OCI-LY7 (cell line): ENCODE results near the gene RIMS1. TPM values are rescaled to one million over a fixed set of nuclear protein-coding genes. Genes with fewer than 3 reads are reported as not detected.

ENCODE experiments used
- BruUV-seq: library from RNA; stranded (reverse); fragments of 400-500 nt; replicated peaks from 2 replicates; lab custom pipeline; 2021; lab: Mats Ljungman, UMichigan
- CTCF ChIA-PET: fragments of 300-600 bp; sonication (Branson Sonifier 250); formaldehyde crosslinking; loops from one replicate; lab custom pipeline; 2022; ENCODE audit warnings: antibody characterized with exemption; ENCODE audit not compliant: unreplicated experiment; lab: Charles Lee
- POLR2A ChIA-PET: fragments of 300-600 bp; sonication (Branson Sonifier 250); formaldehyde crosslinking; loops from one replicate; lab custom pipeline; 2022; ENCODE audit warnings: antibody characterized with exemption; lab: Charles Lee
- DNase-seq: peaks from one replicate; pipeline ENCODE4 v3.0.0-alpha.2; 2015; ENCODE audit warnings: low spot score
- H2AFZ ChIP-seq: fragments of 200-600 bp; sonication (generic), shearing (Covaris generic); 2 replicates; pipeline ENCODE4 v1.6.1; 2014; ENCODE audit warnings: mild to moderate bottlenecking, antibody characterized with exemption, low read length, moderate library complexity
- H3K27ac ChIP-seq: fragments of 200-600 bp; sonication (generic); 2 replicates; pipeline ENCODE4 v1.5.1; 2014; ENCODE audit warnings: mixed run types, low read depth, mild to moderate bottlenecking, moderate library complexity, low read length, inconsistent platforms; ENCODE audit not compliant: poor library complexity, severe bottlenecking
- H3K36me3 ChIP-seq: fragments of 200-600 bp; sonication (generic); 2 replicates; pipeline ENCODE4 v1.6.1; 2014; ENCODE audit warnings: mild to moderate bottlenecking, antibody characterized with exemption, low read length, moderate library complexity, mixed read lengths; ENCODE audit not compliant: insufficient read depth
- H3K4me1 ChIP-seq: fragments of 200-600 bp; sonication (generic); 2 replicates; pipeline ENCODE4 v1.5.1; 2014; ENCODE audit warnings: mild to moderate bottlenecking, low read length; ENCODE audit not compliant: insufficient read depth, poor library complexity, severe bottlenecking
- H3K4me2 ChIP-seq: fragments of 200-600 bp; sonication (generic); 2 replicates; pipeline ENCODE4 v1.6.1; 2014; ENCODE audit warnings: mild to moderate bottlenecking, low read length
- H3K4me3 ChIP-seq: fragments of 200-600 bp; sonication (generic); 2 replicates; pipeline ENCODE4 v1.5.1; 2014; ENCODE audit warnings: mild to moderate bottlenecking, low read depth, low read length; ENCODE audit not compliant: poor library complexity, severe bottlenecking
- H3K79me2 ChIP-seq: fragments of 200-600 bp; sonication (generic); 2 replicates; pipeline ENCODE4 v1.6.1; 2016; ENCODE audit warnings: low read depth, mild to moderate bottlenecking, low read length, moderate library complexity, mixed read lengths; ENCODE audit not compliant: insufficient read depth
- H3K9me2 ChIP-seq: fragments of 200-600 bp; sonication (generic); 2 replicates; pipeline ENCODE4 v1.6.1; 2016; ENCODE audit warnings: mild to moderate bottlenecking, low read length, mixed read lengths; ENCODE audit not compliant: insufficient read depth
- H3K9me3 ChIP-seq: fragments of 200-600 bp; sonication (generic); 2 replicates; pipeline ENCODE4 v1.6.1; 2014; ENCODE audit warnings: mild to moderate bottlenecking, mixed run types, low read length, mixed read lengths
- H4K20me1 ChIP-seq: fragments of 200-600 bp; sonication (generic); 2 replicates; pipeline ENCODE4 v1.6.1; 2014; ENCODE audit warnings: mild to moderate bottlenecking, antibody characterized with exemption, low read length, moderate library complexity, mixed read lengths; ENCODE audit not compliant: insufficient read depth
- CTCF ChIP-seq: fragments of 200-600 bp; sonication (generic); conservative IDR thresholded peaks from 2 replicates; pipeline ENCODE4 v1.5.1; 2014; ENCODE audit warnings: mild to moderate bottlenecking, antibody characterized with exemption, low read length, moderate library complexity, mixed read lengths
- EZH2phosphoT487 ChIP-seq: fragments of 200-600 bp; sonication (generic); IDR thresholded peaks from 2 replicates; pipeline ENCODE4 v1.6.1; 2018; ENCODE audit warnings: low read depth, borderline replicate concordance, mild to moderate bottlenecking, mixed run types, antibody characterized with exemption, low read length, moderate library complexity, mixed read lengths
- intact Hi-C: fragments of 100-400 bp; cut with micrococcal nuclease; formaldehyde crosslinking; loops from one replicate; pipeline ENCODE4 v1.10.0; 2022; ENCODE audit not compliant: unreplicated experiment
- total RNA-seq, 2 experiments: library from RNA; depleted of rRNA in 1 of 2; stranded (reverse); fragments of >200 nt in 1 of 2; shearing (Covaris generic) in 1 of 2; gene quantifications; 2 replicates each; pipeline ENCODE4 v1.2.3, GENCODE V29; 2014 to 2022

The RIMS1 gene
- total RNA-seq, 2 experiments from 2014 or later, result not detected

- Histone ChIP-seq H4K20me1 (no peaks in the 10 kb centered on the region), H3K4me3 (no peak overlapping the region), H3K27ac (no peak overlapping the region), H3K9me3 (no peaks in the 10 kb centered on the region), H3K4me1 (peaks cover 6% of the 10 kb centered on the region), H2AFZ (no peak overlapping the region), H3K4me2 (no peak overlapping the region), H3K36me3 (no peaks in the 10 kb centered on the region), H3K79me2 (no peaks in the 10 kb centered on the region), H3K9me2 (no peaks in the 10 kb centered on the region)
- no peak for DNase-seq
- intact Hi-C loops, result loop anchor here (10.0 kb wide), 1 partner anchor 174 kb away; no protein-coding TSS in a partner anchor
- no peak for TF ChIP-seq EZH2phosphoT487
- no peak for TF ChIP-seq CTCF
- no TSS peak for BruUV-seq
- CTCF ChIA-PET, result no interaction called here
- POLR2A ChIA-PET, result interaction anchor here (0.6 to 1.8 kb wide), 4 partner anchors 12 to 1177 kb away, joined by 3 to 5 read pairs (median 5); no protein-coding TSS in a partner anchor
Observed at GRCh38 chr6:72410769-72411168, 524.4 kb downstream of the RIMS1 start.

GRCh38 chr6:72411872-72412708, 525.7 kb downstream of the RIMS1 start:
- no peak for TF ChIP-seq EZH2phosphoT487
- peak; percentile 100 for TF ChIP-seq CTCF
- peak; percentile 76 for DNase-seq
- POLR2A ChIA-PET, result interaction anchor here (0.6 to 1.1 kb wide), 3 partner anchors 203 to 1608 kb away, joined by 3 read pairs; no protein-coding TSS in a partner anchor
- no peaks in the 10 kb centered on the region for H3K9me2 ChIP-seq
- intact Hi-C loops, result loop anchor here (1.0 to 10.0 kb wide), 5 partner anchors 173 to 914 kb away; no protein-coding TSS in a partner anchor
- no peaks in the 10 kb centered on the region for H4K20me1 ChIP-seq
- no peak overlapping the region for H3K27ac ChIP-seq
- peaks cover 6% of the 10 kb centered on the region for H3K4me1 ChIP-seq
- no peak overlapping the region for H3K4me2 ChIP-seq
- H3K9me3 ChIP-seq, result no peaks in the 10 kb centered on the region
- H2AFZ ChIP-seq, result peak overlapping the region; percentile 87; the same call in 1 of the 2 replicates
- H3K79me2 ChIP-seq, result no peaks in the 10 kb centered on the region
- H3K36me3 ChIP-seq, result no peaks in the 10 kb centered on the region
- H3K4me3 ChIP-seq, result no peak overlapping the region
- BruUV-seq, result no TSS peak
- CTCF ChIA-PET, result no interaction called here

GRCh38 chr6:72412709-72413044, 526.3 kb downstream of the RIMS1 start:
- H2AFZ ChIP-seq, result no peak overlapping the region
- no peaks in the 10 kb centered on the region for H3K36me3 ChIP-seq
- POLR2A ChIA-PET, result interaction anchor here (0.7 to 1.1 kb wide), 2 partner anchors 1336 to 1608 kb away, joined by 3 read pairs; no protein-coding TSS in a partner anchor
- no peaks in the 10 kb centered on the region for H4K20me1 ChIP-seq
- BruUV-seq, result no TSS peak
- no peak for TF ChIP-seq EZH2phosphoT487
- TF ChIP-seq CTCF, result no peak
- intact Hi-C loops, result loop anchor here (1.0 to 10.0 kb wide), 5 partner anchors 172 to 914 kb away; no protein-coding TSS in a partner anchor
- DNase-seq, result no peak
- no peaks in the 10 kb centered on the region for H3K9me3 ChIP-seq
- CTCF ChIA-PET, result no interaction called here
- no peaks in the 10 kb centered on the region for H3K9me2 ChIP-seq
- H3K27ac ChIP-seq, result no peak overlapping the region
- H3K4me2 ChIP-seq, result no peak overlapping the region
- peaks cover 6% of the 10 kb centered on the region for H3K4me1 ChIP-seq
- no peaks in the 10 kb centered on the region for H3K79me2 ChIP-seq
- H3K4me3 ChIP-seq, result no peak overlapping the region
